ENCODE data around the gene DNAJA2. TPM values are rescaled to one million over a fixed set of nuclear protein-coding genes. Genes with fewer than 3 reads are reported as not detected.

DNAJA2 gene
- total RNA-seq, 1 donor from 2014 or later, result 63.4 TPM

DNA sequence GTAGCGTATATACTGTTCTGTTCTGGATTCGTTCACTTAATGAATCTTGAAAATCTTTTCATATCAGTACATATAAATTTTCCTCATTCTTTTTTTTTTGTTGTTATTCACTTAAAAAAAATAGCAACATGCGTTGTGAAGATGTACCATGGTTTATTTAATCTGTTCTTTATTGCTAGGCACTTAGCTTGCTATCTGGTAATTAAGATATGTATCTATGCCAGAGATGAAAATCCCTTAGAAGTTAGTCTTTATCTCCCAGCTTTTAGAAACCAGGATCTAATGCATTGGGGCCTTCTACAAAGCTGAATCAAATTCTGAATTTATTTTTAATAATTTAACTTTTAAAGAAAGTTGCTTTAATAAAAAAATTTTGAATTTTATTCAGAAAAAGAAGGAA, 13.0 kb upstream of the DNAJA2 start:
- H3K9me3 Mint-ChIP-seq, result no peaks in the 10 kb centered on the region
- TF ChIP-seq, protein P1, sequence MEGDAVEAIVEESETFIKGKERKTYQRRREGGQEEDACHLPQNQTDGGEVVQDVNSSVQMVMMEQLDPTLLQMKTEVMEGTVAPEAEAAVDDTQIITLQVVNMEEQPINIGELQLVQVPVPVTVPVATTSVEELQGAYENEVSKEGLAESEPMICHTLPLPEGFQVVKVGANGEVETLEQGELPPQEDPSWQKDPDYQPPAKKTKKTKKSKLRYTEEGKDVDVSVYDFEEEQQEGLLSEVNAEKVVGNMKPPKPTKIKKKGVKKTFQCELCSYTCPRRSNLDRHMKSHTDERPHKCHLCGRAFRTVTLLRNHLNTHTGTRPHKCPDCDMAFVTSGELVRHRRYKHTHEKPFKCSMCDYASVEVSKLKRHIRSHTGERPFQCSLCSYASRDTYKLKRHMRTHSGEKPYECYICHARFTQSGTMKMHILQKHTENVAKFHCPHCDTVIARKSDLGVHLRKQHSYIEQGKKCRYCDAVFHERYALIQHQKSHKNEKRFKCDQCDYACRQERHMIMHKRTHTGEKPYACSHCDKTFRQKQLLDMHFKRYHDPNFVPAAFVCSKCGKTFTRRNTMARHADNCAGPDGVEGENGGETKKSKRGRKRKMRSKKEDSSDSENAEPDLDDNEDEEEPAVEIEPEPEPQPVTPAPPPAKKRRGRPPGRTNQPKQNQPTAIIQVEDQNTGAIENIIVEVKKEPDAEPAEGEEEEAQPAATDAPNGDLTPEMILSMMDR (conservative IDR thresholded peaks at IDR 0.05), result no peak
- no peak overlapping the region for H3K27ac Mint-ChIP-seq
- H3K4me1 Mint-ChIP-seq (ENCODE audit: unreplicated experiment), result no peaks in the 10 kb centered on the region
- H3K36me3 Mint-ChIP-seq, result no peaks in the 10 kb centered on the region
- no peaks in the 10 kb centered on the region for H3K27me3 Mint-ChIP-seq
- no peak overlapping the region for H3K4me3 Mint-ChIP-seq
- no peak for DNase-seq (ENCODE audit: extremely low spot score, unreplicated experiment)

DNA sequence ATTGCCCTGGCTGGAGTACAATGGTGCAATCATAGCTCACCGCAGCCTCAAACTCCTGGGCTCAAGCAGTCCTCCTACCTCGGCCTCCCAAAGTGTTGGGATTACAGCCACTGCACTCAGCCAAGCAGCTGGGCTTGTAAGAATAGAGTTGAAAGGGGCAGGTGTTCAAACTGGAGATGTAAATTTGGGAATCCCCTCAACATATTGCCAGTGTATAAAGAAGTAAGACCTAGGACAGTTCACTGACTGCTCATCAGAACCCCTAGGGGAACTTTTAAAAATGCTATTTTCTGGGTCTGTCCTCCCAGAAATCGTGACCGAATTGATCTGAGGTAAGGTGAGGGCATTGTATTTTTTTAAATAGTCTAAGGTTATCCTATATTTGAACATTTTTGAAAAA, 8.9 kb upstream of the DNAJA2 start:
- TF ChIP-seq, protein P1 (conservative IDR thresholded peaks at IDR 0.05), result no peak
- no peak overlapping the region for H3K27ac Mint-ChIP-seq
- no peak for DNase-seq (ENCODE audit: extremely low spot score, unreplicated experiment)

DNA sequence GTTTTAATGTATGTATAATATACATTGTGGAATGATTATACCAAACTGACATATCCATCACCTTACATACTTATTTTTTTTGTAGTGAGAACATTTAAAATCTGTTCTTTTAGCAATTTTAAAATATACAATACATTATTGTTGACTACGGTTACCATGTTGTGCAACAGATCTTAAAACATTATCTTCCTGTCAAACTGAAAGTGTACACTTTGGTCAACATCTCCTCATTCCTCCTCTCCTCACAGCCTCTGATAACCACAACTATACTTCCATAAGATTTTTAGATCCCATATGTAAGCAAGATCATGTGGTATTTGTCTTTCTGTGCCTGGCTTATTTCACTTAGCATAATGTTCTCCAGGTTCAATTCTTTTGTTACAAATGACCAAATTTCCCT, 7.5 kb upstream of the DNAJA2 start:
- TF ChIP-seq, protein P1 (conservative IDR thresholded peaks at IDR 0.05), result no peak
- H3K9me3 Mint-ChIP-seq, result no peaks in the 10 kb centered on the region
- H3K4me1 Mint-ChIP-seq (ENCODE audit: unreplicated experiment), result no peaks in the 10 kb centered on the region

More for the DNA sequence above, 8.9 kb upstream of the DNAJA2 start:
- no peaks in the 10 kb centered on the region for H3K36me3 Mint-ChIP-seq
- no peaks in the 10 kb centered on the region for H3K4me1 Mint-ChIP-seq (ENCODE audit: unreplicated experiment)
- H3K4me3 Mint-ChIP-seq, result no peak overlapping the region
- H3K9me3 Mint-ChIP-seq, result no peaks in the 10 kb centered on the region
- no peaks in the 10 kb centered on the region for H3K27me3 Mint-ChIP-seq

DNA sequence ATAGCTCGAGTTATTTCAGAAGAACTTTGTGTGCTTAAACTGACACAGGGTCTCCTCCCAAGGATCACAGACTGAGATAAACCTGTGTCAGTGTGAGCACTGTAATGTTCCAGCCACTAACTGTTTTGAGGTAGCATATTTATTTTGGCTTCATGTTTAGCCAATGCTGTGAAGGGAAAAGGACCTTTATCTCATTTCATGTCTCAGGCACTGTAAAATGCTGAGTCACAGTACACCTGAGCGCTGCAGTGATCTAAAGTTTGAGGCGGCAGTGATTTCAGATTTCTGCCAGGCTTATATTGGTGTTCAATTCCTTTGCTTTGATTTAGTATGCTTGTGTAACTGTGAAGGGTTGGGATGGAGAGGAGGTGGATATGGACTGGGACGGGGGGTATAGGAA, 3.1 kb upstream of the DNAJA2 start:
- Mint-ChIP-seq H3K9me3 (no peaks in the 10 kb centered on the region), H3K27ac (peak overlapping the region; percentile 77)
- DNase-seq (ENCODE audit: extremely low spot score, unreplicated experiment), result no peak

More for the DNA sequence above, 7.5 kb upstream of the DNAJA2 start:
- H3K4me3 Mint-ChIP-seq, result no peak overlapping the region
- no peak overlapping the region for H3K27ac Mint-ChIP-seq
- no peaks in the 10 kb centered on the region for H3K27me3 Mint-ChIP-seq
- H3K36me3 Mint-ChIP-seq, result no peaks in the 10 kb centered on the region
- no peak for DNase-seq (ENCODE audit: extremely low spot score, unreplicated experiment)

DNA sequence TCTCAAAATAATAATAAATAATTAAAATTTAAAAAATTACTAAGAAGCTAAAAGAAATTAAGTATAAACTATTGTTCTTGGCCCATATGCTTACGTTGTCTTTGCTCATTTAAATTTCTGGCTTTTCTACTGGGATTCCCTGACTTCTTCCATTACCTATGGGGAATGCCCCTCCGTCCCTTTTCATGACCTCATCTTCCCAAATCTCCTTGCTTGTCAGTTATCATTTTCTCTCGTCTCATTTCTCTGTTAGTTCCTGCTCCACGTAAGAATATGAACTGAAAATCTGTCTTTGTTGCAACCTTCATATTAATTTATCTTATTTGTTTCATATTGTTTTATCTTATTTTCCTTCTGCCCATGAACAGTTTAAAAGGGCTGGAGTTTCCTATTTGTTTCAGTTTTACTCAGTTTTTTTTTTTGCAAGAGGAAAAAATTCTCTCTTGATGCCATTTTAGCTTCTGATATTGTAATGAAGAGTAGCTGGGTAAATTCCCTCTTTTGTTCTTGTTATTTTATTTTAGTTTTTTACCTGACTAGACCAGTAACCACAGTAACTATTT, 2.5 kb upstream of the DNAJA2 start:
- peak overlapping the region; percentile 24 for H3K4me3 Mint-ChIP-seq
- TF ChIP-seq, protein P1 (conservative IDR thresholded peaks at IDR 0.05), result no peak

More for the DNA sequence above, 3.1 kb upstream of the DNAJA2 start:
- Mint-ChIP-seq H3K4me1 (ENCODE audit: unreplicated experiment) (peaks cover 10% of the 10 kb centered on the region), H3K4me3 (no peak overlapping the region), H3K27me3 (no peaks in the 10 kb centered on the region), H3K36me3 (peaks cover 4% of the 10 kb centered on the region)
- TF ChIP-seq, protein P1 (conservative IDR thresholded peaks at IDR 0.05), result no peak

More for the DNA sequence above, 2.5 kb upstream of the DNAJA2 start:
- DNase-seq (ENCODE audit: extremely low spot score, unreplicated experiment), result no peak
- peak overlapping the region; percentile 47 for H3K27ac Mint-ChIP-seq
- peaks cover 15% of the 10 kb centered on the region for H3K4me1 Mint-ChIP-seq (ENCODE audit: unreplicated experiment)
- H3K9me3 Mint-ChIP-seq, result no peaks in the 10 kb centered on the region
- peaks cover 8% of the 10 kb centered on the region for H3K36me3 Mint-ChIP-seq
- H3K27me3 Mint-ChIP-seq, result no peaks in the 10 kb centered on the region
